Measurements from ENCODE around the gene DMPK.

DNA sequence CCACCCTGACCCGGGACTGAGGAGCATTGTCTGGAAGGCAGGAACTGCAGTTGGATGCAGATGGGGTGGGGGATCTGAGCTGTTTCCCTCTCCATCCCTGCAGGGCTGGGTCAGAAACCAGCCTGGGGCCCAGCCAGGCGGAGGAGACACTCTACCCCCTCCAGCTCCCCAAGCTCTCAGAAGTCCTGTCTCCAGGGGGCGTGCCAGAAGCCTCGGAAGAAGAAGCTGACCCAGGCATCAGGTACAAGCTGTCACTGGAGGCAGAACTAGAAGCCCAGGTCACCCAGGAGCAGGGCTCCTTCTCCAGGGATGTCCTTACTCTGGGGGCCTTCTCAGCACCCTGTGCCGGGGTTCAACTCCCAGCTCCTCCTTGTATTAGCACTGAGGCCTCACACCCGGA lies 28.7 kb downstream of the DMPK start:
- TF ChIP-seq, protein P1, sequence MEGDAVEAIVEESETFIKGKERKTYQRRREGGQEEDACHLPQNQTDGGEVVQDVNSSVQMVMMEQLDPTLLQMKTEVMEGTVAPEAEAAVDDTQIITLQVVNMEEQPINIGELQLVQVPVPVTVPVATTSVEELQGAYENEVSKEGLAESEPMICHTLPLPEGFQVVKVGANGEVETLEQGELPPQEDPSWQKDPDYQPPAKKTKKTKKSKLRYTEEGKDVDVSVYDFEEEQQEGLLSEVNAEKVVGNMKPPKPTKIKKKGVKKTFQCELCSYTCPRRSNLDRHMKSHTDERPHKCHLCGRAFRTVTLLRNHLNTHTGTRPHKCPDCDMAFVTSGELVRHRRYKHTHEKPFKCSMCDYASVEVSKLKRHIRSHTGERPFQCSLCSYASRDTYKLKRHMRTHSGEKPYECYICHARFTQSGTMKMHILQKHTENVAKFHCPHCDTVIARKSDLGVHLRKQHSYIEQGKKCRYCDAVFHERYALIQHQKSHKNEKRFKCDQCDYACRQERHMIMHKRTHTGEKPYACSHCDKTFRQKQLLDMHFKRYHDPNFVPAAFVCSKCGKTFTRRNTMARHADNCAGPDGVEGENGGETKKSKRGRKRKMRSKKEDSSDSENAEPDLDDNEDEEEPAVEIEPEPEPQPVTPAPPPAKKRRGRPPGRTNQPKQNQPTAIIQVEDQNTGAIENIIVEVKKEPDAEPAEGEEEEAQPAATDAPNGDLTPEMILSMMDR (IDR thresholded peaks at IDR 0.05; ENCODE audit: insufficient read depth, low read length, poor library complexity, severe bottlenecking) = no peak
- no peak for TF ChIP-seq EZH2phosphoT487 (conservative IDR thresholded peaks at IDR 0.05; ENCODE audit: low read length)
